NCI-H2081 treated with DMSO at 0.1 percent for 48 hours (cell line): ENCODE results near the gene CFAP46.
"Not testable (repeated sequence)": the region's sequence is repeated elsewhere in the genome, so short reads cannot be mapped to it uniquely, and the experiment has no call there.

Experiments used
- DNase-seq: peaks from one replicate; lab custom pipeline; 2025; lab: John Stamatoyannopoulos, UW

The CFAP46 gene

DNA sequence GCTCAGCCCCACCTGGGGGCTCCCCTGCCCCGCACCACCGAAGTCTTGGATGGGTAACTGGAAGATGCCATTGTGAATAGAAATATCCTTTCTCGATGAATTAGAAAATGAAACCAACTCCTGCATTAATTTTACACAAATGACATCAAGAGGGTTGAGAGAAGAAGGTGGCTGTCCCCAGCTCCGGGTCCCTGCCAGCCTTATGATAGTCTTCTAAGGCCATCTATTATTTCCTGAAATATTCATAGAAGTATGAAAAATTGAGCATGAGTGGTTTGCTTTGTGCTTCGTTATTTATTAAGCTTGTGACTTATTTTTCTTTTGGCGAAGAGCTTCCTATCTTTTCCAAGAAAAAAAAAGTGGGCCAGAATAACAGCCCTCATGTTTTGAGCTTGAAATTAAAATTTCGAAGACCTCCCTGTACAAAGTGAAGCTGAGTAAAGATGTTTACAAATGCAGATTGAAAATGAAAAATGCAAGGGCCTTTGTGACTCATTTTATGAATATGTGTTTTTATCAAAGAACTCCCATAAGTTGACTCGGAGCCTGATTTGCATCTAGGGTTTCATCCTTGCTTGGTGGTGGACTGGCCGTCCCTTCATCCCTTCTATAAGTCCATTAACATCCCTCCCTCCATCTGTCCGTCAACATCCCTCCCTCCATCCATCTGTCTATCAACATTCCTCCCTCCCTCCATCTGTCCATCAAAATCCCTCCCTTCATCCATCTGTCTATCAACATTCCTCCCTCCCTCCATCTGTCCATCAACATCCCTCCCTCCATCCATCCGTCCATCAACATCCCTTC is 20.5 kb upstream of the CFAP46 start:
- no peak for DNase-seq

DNA sequence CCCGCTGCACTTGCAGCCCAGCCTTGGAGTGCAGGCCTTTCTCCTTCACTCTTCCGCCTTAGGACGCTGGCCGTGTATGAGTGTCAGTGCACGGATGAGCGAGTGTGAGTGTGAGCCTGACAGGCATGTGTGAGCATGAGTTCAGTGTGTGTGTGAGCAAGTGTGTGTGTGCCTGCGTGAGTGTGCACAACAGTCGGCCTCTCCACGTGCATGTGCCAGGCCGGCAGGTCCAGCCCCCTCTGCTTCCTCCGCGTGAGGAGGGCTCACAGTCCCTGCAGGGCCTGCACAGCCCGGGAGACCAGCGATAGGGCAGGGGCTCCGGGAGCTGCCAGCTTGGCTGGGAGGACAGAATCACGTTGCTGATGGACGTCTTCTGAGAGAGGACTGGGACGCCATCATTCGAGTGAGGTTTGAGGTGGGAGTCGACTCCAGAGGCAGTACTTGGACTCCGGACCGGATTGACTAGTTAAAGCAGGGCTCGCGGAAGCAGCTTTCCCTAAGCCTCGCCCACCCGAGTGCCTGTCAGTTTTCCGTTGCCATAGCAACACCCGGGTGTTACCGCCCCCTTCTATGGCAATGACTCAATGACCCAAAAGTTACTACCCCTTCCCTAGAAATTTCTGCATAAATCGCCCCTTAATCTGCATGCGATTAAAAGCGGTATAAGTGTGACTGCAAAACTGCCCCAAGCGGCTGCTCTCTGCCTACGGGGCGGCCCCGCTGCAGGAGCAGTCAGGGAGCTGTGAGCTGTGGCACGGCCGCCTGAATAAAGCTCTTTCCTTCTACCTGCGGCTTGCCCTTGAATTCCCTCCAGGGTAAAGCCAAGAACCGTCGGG is 19.6 kb upstream of the CFAP46 start:
- no peak for DNase-seq

GRCh38 chr10:132961420-132961786 is 19.0 kb upstream of the CFAP46 start:
- DNase-seq = no peak

GRCh38 chr10:132960631-132961419 is 18.5 kb upstream of the CFAP46 start:
- no peak for DNase-seq

- no peak for DNase-seq
These were observed 17.7 kb upstream of the CFAP46 start for GRCh38 chr10:132960071-132960472.

- DNase-seq = no peak
These were observed 17.2 kb upstream of the CFAP46 start for GRCh38 chr10:132959559-132959961.

DNA sequence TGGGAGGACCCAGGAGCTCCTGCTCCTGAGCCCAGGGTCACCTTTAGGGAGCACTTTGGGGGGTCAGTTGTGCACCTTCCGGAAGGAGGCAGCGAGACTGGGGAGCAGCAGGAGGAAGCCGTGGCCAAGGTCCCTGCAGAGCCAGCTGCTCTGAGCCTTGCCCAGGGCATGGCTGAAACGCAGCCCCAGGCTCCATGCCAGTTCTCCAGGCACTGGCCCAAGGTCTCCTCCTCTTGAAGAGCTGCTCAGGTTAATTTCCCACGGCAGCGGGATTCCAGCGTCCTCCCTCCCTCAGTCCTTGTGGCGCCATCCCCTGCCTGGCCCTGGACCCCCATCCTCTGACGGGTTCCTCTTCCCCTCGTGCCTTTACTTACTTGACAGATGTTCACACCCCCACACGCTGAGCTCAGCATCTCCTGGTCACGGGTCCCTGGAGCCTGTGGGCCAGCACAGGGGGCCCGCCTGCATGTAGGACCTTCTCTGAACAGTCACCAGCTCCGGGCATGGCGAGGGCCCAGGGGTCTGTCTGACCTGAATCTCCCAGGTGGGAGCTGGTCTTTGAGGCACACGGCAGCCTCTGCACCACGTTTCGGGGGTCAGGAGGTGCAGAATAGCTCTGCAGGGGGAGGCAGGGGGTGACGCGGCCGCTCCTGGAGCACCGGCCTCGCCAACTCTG is 16.7 kb upstream of the CFAP46 start:
- no peak for DNase-seq

GRCh38 chr10:132957981-132958882 is 15.9 kb upstream of the CFAP46 start:
- DNase-seq = no peak

GRCh38 chr10:132957131-132957530 is 14.8 kb upstream of the CFAP46 start:
- no peak for DNase-seq

- not testable (repeated sequence) for DNase-seq
These were observed 13.9 kb upstream of the CFAP46 start for GRCh38 chr10:132956259-132956658.

DNA sequence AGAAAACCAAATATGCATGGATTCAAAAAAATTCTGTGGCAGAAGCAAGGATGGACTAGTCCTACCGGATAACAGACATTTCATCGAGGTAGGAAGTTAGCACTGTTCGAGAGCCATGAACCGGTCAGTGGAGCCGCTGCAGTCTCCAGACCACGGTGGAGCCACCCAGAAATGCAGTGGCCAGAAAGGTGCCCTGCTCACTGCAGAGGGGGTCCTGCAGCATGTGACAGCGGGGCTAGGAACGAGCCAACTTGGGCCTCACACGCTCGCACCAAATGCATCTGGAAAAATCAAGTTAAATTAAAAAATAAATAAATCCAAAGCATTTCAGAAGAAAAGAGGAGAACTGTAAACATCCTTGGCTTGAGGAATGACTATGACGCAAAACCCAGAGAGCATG is 13.1 kb upstream of the CFAP46 start:
- no peak for DNase-seq

- no peak for DNase-seq
These were observed 11.1 kb upstream of the CFAP46 start for GRCh38 chr10:132953428-132953827.

- DNase-seq = no peak
These were observed 9.6 kb upstream of the CFAP46 start for GRCh38 chr10:132951926-132952325.

DNA sequence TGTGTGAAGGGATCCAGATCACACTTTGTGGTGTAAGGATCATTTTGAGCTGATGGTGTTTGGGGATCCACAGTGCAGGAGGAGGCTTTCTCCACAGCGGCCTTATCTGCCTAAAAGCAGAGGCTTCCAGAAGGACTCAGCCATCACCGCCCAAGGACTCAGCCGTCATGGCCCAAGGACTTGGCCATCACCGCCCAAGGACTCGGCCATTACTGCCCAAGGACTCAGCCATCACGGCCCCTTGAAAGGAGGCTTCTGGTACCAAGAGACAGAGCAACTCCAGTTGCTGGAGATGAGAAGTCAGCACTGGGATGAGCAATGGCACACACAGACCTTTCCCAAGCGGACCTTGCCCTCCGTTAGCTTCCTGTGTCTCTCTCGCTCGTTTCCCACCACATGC is 6.0 kb upstream of the CFAP46 start:
- DNase-seq = no peak

DNA sequence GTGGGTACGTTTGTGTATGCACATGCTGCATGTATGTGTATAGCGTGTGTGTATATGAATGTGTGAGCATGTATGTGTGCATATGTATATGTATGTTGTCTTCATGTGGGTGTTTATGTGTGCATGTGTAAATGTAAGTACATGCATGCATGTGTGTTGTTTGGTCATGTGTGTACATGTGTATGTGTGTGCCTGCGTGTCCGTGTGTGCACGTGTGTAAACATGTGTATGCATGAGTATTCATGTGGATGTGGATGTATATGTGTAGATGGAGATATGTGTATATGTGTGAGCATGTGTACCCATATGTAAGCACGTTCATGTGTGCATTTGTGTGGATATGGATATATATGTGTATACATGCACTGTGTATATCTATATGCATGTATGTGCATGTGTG is 5.5 kb upstream of the CFAP46 start:
- no peak for DNase-seq

GRCh38 chr10:132946806-132947546 is 4.6 kb upstream of the CFAP46 start:
- DNase-seq = no peak

DNA sequence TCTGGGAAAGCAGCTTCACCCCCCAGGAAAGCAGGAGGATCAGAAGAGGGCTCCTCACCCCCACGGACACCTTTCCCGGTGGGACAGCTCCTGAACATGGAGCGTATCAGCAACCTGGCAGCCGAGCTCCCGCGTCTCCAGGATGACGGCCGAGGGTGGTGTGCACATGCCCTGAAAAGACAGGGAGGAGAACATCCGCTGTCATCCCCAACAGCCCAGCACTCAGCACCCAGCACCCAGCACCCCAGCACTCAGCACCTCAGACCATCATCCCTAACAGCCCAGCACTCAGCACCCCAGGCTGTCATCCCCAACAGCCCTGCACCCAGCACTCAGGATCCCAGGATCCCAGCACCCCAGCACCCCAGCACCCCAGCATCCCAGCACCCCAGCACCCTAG is 3.9 kb upstream of the CFAP46 start:
- DNase-seq = no peak

- DNase-seq = no peak
These were observed 3.5 kb upstream of the CFAP46 start for GRCh38 chr10:132945894-132946255.

GRCh38 chr10:132945125-132945893 is 2.9 kb upstream of the CFAP46 start:
- DNase-seq = no peak

DNA sequence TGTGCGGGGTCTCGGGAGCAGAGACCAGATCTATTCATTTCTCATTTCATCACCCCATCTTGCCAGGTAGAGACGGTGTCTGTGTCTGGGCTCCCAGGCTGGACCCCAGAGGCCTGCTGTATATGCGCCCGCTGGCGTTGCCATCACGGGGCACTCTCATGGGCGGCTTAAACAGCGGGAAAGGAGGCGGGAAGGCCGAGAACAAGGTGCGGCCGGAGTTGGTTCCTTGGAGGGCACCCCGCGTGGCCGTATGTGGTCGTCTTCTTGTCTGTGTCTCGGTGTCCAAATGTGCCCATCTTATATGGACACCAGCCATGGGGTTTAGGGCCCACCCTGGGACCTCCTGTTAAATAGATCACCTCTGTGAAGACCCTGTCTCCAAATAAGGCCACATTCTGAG is 2.1 kb upstream of the CFAP46 start:
- DNase-seq = no peak
